ENCODE results near the gene ARL14EP.

ARL14EP gene

DNA sequence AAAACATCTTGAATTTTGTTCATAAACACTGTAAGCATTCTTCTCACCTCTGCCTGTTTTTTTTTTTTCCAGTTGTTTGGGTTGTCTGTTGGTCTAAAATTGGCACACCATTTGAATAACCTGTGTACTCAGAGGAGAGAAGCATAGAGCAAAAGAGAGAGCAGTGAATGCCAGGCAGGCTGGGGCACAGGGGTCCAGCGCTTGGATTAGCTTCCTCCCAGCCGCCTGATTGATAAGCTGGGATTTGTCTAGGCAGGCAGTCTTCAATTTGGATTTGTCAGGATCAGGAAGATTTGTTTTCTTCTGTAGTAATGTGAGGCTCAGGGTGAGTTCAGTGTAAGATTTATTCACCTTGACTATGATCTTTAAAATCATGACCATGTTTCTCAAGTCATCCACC is 59.0 kb downstream of the ARL14EP start:
- no peak for DNase-seq (ENCODE audit: low spot score)
